HEK293 (cell line): ENCODE data around the gene ATPAF2.

Source experiments
- CTCF ChIA-PET: fragments of 350-600 bp; formaldehyde crosslinking; extraction: SDS; loops from one replicate; lab custom pipeline; 2021; ENCODE audit warnings: antibody characterized with exemption; lab: Yijun Ruan, JAX
- POLR2A ChIA-PET: fragments of 300-600 bp; formaldehyde crosslinking; extraction: SDS; loops from one replicate; lab custom pipeline; 2020; ENCODE audit warnings: antibody characterized with exemption, inconsistent platforms; lab: Yijun Ruan, JAX
- H3K27ac ChIP-seq: fragments of 200-500 bp; sonication (Bioruptor generic); 2 replicates; pipeline ENCODE4 v1.5.1; 2014; ENCODE audit warnings: low read depth, low read length, control low read depth, inconsistent platforms; ENCODE audit errors: extremely low read depth
- H3K36me3 ChIP-seq, 2 experiments: fragments of 200-500 bp in 1 of 2; sonication (Bioruptor generic) in 1 of 2; 1 replicate in 1 of 2; 2 replicates in 1 of 2; pipeline ENCODE4 v1.5.1; 2014 to 2017; ENCODE audit warnings: inconsistent platforms in 2 of 2, low read length in 2 of 2; ENCODE audit not compliant: control insufficient read depth in 2 of 2, insufficient read depth in 1 of 2
- H3K4me1 ChIP-seq: fragments of 200-500 bp; sonication (Bioruptor generic); 2 replicates; pipeline ENCODE4 v1.5.1; 2014; ENCODE audit warnings: mild to moderate bottlenecking, low read length, inconsistent platforms; ENCODE audit not compliant: control insufficient read depth, insufficient read depth
- H3K4me3 ChIP-seq: 2 replicates; pipeline ENCODE4 v1.5.1; 2011; ENCODE audit warnings: low read depth, mild to moderate bottlenecking, control low read depth, low read length, moderate library complexity
- H3K9me3 ChIP-seq: fragments of 200-500 bp; sonication (Bioruptor generic); 2 replicates; pipeline ENCODE4 v1.5.1; 2014; ENCODE audit warnings: low read depth, low read length, inconsistent platforms; ENCODE audit not compliant: control insufficient read depth, insufficient read depth
- IKZF3 ChIP-seq: fragments of 450-650 bp; IDR thresholded peaks from 2 replicates; pipeline ENCODE4 v1.5.0; 2018; ENCODE audit warnings: missing biosample characterization, mild to moderate bottlenecking, missing genetic modification characterization, moderate library complexity
- KLF10 ChIP-seq: fragments of 450-650 bp; IDR thresholded peaks from 2 replicates; pipeline ENCODE4 v1.5.1; 2018; ENCODE audit warnings: missing biosample characterization, mild to moderate bottlenecking, missing genetic modification characterization
- SP3 ChIP-seq: fragments of 450-650 bp; formaldehyde crosslinking; IDR thresholded peaks from 2 replicates; pipeline ENCODE4 v1.5.1; 2016; ENCODE audit warnings: missing biosample characterization, missing genetic modification characterization
- TRIM28 ChIP-seq: IDR thresholded peaks from 2 replicates; pipeline ENCODE4 v1.6.1; 2011; ENCODE audit warnings: low read length, control low read depth, borderline replicate concordance
- ZBTB20 ChIP-seq: fragments of 450-650 bp; formaldehyde crosslinking; IDR thresholded peaks from 2 replicates; pipeline ENCODE4 v1.5.1; 2016; ENCODE audit warnings: missing biosample characterization, missing genetic modification characterization
- ZBTB8A ChIP-seq: fragments of 450-650 bp; formaldehyde crosslinking; IDR thresholded peaks from 2 replicates; pipeline ENCODE4 v1.5.1; 2016; ENCODE audit warnings: missing biosample characterization, missing genetic modification characterization
- ZEB2 ChIP-seq: fragments of 450-650 bp; formaldehyde crosslinking; IDR thresholded peaks from 2 replicates; pipeline ENCODE4 v1.5.1; 2016; ENCODE audit warnings: missing biosample characterization, missing genetic modification characterization
- ZFP3 ChIP-seq: fragments of 450-650 bp; formaldehyde crosslinking; IDR thresholded peaks from 2 replicates; pipeline ENCODE4 v1.5.1; 2016; ENCODE audit warnings: low read depth, missing biosample characterization, missing genetic modification characterization
- ZFP41 ChIP-seq: fragments of 450-650 bp; formaldehyde crosslinking; IDR thresholded peaks from 2 replicates; pipeline ENCODE4 v1.5.1; 2016; ENCODE audit warnings: missing biosample characterization, missing genetic modification characterization, borderline replicate concordance
- ZNF138 ChIP-seq: fragments of 450-650 bp; formaldehyde crosslinking; IDR thresholded peaks from 2 replicates; pipeline ENCODE4 v1.5.1; 2016; ENCODE audit warnings: missing biosample characterization, missing genetic modification characterization, borderline replicate concordance
- ZNF311 ChIP-seq: fragments of 450-650 bp; formaldehyde crosslinking; IDR thresholded peaks from 2 replicates; pipeline ENCODE4 v1.5.1; 2017; ENCODE audit warnings: missing biosample characterization, missing genetic modification characterization, borderline replicate concordance
- ZNF324 ChIP-seq: fragments of 450-650 bp; formaldehyde crosslinking; IDR thresholded peaks from 2 replicates; pipeline ENCODE4 v1.5.1; 2016; ENCODE audit warnings: missing biosample characterization, missing genetic modification characterization
- ZNF354C ChIP-seq: fragments of 450-650 bp; formaldehyde crosslinking; IDR thresholded peaks from 2 replicates; pipeline ENCODE4 v1.5.1; 2016; ENCODE audit warnings: missing biosample characterization, missing genetic modification characterization, low read depth, borderline replicate concordance
- ZNF366 ChIP-seq: fragments of 450-650 bp; formaldehyde crosslinking; conservative IDR thresholded peaks from 2 replicates; pipeline ENCODE4 v1.5.1; 2016; ENCODE audit warnings: missing biosample characterization, missing genetic modification characterization
- ZNF433 ChIP-seq: fragments of 450-650 bp; formaldehyde crosslinking; IDR thresholded peaks from 2 replicates; pipeline ENCODE4 v1.5.1; 2016; ENCODE audit warnings: missing biosample characterization, missing genetic modification characterization, low read depth
- ZNF585B ChIP-seq: fragments of 450-650 bp; formaldehyde crosslinking; IDR thresholded peaks from 2 replicates; pipeline ENCODE4 v1.5.1; 2016; ENCODE audit warnings: missing biosample characterization, missing genetic modification characterization
- ZNF600 ChIP-seq: fragments of 450-650 bp; formaldehyde crosslinking; IDR thresholded peaks from 2 replicates; pipeline ENCODE4 v1.5.1; 2016; ENCODE audit warnings: missing biosample characterization, missing genetic modification characterization
- ZNF707 ChIP-seq: fragments of 450-650 bp; formaldehyde crosslinking; IDR thresholded peaks from 2 replicates; pipeline ENCODE4 v1.5.1; 2016; ENCODE audit warnings: missing biosample characterization, missing genetic modification characterization
- ZNF747 ChIP-seq: fragments of 450-650 bp; formaldehyde crosslinking; IDR thresholded peaks from 2 replicates; pipeline ENCODE4 v1.5.1; 2016; ENCODE audit warnings: missing biosample characterization, missing genetic modification characterization
- ZNF830 ChIP-seq: fragments of 450-650 bp; IDR thresholded peaks from 2 replicates; pipeline ENCODE4 v1.5.0; 2018; ENCODE audit warnings: missing biosample characterization, missing genetic modification characterization, low read depth, mild to moderate bottlenecking, moderate library complexity
- ZSCAN30 ChIP-seq: fragments of 450-650 bp; IDR thresholded peaks from 2 replicates; pipeline ENCODE4 v1.5.1; 2018; ENCODE audit warnings: missing biosample characterization, mild to moderate bottlenecking, missing genetic modification characterization, moderate library complexity
- TF ChIP-seq, protein P1 (sequence below): fragments of 450-650 bp; formaldehyde crosslinking; IDR thresholded peaks from 2 replicates; pipeline ENCODE4 v1.5.1; 2016; ENCODE audit warnings: missing biosample characterization, missing genetic modification characterization
- TF ChIP-seq, protein P2 (sequence below): fragments of 450-650 bp; formaldehyde crosslinking; IDR thresholded peaks from 2 replicates; pipeline ENCODE4 v1.5.1; 2016; ENCODE audit warnings: missing biosample characterization, missing genetic modification characterization
- TF ChIP-seq, protein P3 (sequence below): fragments of 450-650 bp; formaldehyde crosslinking; IDR thresholded peaks from 2 replicates; pipeline ENCODE4 v1.5.1; 2017; ENCODE audit warnings: missing biosample characterization, missing genetic modification characterization
- TF ChIP-seq, protein P4 (sequence below): fragments of 450-650 bp; formaldehyde crosslinking; IDR thresholded peaks from 2 replicates; pipeline ENCODE4 v1.5.1; 2017; ENCODE audit warnings: missing biosample characterization, missing genetic modification characterization
- TF ChIP-seq, protein P5 (sequence below): fragments of 450-650 bp; IDR thresholded peaks from 2 replicates; pipeline ENCODE4 v1.5.1; 2018; ENCODE audit warnings: missing biosample characterization, mild to moderate bottlenecking, missing genetic modification characterization

Gene ATPAF2

DNA sequence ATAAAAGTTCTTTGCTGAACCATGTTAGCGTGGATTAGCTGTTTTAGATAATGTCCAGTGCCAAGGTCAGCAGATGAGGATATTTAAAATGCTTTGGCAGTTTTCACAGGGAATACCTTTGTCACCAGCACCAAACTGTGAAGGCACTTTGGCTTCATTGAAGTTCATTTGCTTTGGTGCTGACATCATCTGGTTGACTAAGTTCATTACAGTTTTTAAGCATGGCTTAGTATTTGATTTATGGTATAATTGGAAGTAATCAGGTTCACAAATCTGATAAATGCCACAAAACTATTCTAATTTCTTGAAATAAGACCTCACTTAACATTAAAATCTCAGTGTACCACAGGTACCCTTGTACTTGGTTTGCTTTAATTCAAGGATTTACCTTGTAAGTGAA lies 4.5 kb upstream of the ATPAF2 start (continued):
- no peak for TF ChIP-seq ZNF324 (tag by site-specific recombination)
- no peak for TF ChIP-seq ZFP41 (tag by site-specific recombination)
- no peak for TF ChIP-seq ZNF366
- TF ChIP-seq, protein P1, sequence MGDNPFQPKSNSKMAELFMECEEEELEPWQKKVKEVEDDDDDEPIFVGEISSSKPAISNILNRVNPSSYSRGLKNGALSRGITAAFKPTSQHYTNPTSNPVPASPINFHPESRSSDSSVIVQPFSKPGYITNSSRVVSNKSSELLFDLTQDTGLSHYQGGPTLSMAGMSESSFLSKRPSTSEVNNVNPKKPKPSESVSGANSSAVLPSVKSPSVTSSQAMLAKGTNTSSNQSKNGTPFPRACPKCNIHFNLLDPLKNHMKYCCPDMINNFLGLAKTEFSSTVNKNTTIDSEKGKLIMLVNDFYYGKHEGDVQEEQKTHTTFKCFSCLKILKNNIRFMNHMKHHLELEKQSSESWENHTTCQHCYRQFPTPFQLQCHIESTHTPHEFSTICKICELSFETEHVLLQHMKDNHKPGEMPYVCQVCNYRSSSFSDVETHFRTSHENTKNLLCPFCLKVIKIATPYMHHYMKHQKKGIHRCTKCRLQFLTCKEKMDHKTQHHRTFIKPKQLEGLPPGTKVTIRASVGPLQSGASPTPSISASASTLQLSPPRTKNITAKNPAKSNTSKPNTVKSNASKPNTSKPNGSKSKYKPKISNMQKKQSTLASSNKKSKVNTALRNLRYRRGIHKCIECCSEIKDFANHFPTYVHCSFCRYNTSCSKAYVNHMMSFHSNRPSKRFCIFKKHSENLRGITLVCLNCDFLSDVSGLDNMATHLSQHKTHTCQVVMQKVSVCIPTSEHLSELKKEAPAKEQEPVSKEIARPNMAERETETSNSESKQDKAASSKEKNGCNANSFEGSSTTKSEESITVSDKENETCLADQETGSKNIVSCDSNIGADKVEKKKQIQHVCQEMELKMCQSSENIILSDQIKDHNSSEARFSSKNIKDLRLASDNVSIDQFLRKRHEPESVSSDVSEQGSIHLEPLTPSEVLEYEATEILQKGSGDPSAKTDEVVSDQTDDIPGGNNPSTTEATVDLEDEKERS (tag by site-specific recombination) = no peak
- no peak for TF ChIP-seq ZNF707 (tag by site-specific recombination)
- TF ChIP-seq ZNF600 (tag by site-specific recombination) = no peak
- TF ChIP-seq, protein P2, sequence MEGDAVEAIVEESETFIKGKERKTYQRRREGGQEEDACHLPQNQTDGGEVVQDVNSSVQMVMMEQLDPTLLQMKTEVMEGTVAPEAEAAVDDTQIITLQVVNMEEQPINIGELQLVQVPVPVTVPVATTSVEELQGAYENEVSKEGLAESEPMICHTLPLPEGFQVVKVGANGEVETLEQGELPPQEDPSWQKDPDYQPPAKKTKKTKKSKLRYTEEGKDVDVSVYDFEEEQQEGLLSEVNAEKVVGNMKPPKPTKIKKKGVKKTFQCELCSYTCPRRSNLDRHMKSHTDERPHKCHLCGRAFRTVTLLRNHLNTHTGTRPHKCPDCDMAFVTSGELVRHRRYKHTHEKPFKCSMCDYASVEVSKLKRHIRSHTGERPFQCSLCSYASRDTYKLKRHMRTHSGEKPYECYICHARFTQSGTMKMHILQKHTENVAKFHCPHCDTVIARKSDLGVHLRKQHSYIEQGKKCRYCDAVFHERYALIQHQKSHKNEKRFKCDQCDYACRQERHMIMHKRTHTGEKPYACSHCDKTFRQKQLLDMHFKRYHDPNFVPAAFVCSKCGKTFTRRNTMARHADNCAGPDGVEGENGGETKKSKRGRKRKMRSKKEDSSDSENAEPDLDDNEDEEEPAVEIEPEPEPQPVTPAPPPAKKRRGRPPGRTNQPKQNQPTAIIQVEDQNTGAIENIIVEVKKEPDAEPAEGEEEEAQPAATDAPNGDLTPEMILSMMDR = no peak

DNA sequence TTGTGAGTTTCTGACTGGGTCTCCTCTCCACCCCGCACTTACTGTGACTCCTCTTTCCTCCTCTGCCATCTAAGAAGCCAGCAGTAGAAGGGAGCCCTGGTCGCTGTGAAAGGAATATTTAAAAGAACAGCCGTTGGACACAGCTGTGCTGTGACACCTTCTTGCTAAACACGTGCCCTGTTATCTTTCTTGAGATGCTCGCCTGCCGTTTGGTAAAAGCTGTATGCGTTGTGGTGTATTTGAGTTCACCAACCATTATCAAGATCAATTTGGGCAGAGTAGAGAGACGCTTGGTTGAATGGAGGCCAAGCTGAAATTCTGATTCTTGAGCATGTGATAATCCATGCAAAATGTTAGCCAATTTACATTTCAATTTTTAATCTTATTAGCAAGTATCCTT lies 4.0 kb upstream of the ATPAF2 start:
- no peaks in the 10 kb centered on the region for H3K9me3 ChIP-seq
- POLR2A ChIA-PET = no interaction called here
- CTCF ChIA-PET = interaction anchor here (0.6 kb wide), 1 partner anchor 118 kb away, joined by 3 read pairs; no protein-coding TSS in a partner anchor
- no peak overlapping the region for H3K27ac ChIP-seq
- H3K4me1 ChIP-seq = peaks cover 25% of the 10 kb centered on the region
- TF ChIP-seq ZSCAN30 (tag by site-specific recombination) (no peak), ZFP3 (tag by site-specific recombination) (no peak), ZNF830 (tag by site-specific recombination) (no peak), IKZF3 (no peak), SP3 (no peak), ZBTB20 (no peak), ZNF585B (tag by site-specific recombination) (no peak), ZNF747 (no peak), ZNF311 (tag by site-specific recombination) (no peak), ZBTB8A (tag by site-specific recombination) (no peak), KLF10 (tag by site-specific recombination) (no peak), ZNF433 (no peak), ZNF138 (no peak), ZEB2 (no peak), TRIM28 (no peak), ZNF354C (tag by site-specific recombination) (no peak)
- TF ChIP-seq, protein P3, sequence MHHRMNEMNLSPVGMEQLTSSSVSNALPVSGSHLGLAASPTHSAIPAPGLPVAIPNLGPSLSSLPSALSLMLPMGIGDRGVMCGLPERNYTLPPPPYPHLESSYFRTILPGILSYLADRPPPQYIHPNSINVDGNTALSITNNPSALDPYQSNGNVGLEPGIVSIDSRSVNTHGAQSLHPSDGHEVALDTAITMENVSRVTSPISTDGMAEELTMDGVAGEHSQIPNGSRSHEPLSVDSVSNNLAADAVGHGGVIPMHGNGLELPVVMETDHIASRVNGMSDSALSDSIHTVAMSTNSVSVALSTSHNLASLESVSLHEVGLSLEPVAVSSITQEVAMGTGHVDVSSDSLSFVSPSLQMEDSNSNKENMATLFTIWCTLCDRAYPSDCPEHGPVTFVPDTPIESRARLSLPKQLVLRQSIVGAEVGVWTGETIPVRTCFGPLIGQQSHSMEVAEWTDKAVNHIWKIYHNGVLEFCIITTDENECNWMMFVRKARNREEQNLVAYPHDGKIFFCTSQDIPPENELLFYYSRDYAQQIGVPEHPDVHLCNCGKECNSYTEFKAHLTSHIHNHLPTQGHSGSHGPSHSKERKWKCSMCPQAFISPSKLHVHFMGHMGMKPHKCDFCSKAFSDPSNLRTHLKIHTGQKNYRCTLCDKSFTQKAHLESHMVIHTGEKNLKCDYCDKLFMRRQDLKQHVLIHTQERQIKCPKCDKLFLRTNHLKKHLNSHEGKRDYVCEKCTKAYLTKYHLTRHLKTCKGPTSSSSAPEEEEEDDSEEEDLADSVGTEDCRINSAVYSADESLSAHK (tag by site-specific recombination) = no peak
- TF ChIP-seq, protein P4, sequence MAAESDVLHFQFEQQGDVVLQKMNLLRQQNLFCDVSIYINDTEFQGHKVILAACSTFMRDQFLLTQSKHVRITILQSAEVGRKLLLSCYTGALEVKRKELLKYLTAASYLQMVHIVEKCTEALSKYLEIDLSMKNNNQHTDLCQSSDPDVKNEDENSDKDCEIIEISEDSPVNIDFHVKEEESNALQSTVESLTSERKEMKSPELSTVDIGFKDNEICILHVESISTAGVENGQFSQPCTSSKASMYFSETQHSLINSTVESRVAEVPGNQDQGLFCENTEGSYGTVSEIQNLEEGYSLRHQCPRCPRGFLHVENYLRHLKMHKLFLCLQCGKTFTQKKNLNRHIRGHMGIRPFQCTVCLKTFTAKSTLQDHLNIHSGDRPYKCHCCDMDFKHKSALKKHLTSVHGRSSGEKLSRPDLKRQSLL (tag by site-specific recombination) = no peak
- TF ChIP-seq, protein P5, sequence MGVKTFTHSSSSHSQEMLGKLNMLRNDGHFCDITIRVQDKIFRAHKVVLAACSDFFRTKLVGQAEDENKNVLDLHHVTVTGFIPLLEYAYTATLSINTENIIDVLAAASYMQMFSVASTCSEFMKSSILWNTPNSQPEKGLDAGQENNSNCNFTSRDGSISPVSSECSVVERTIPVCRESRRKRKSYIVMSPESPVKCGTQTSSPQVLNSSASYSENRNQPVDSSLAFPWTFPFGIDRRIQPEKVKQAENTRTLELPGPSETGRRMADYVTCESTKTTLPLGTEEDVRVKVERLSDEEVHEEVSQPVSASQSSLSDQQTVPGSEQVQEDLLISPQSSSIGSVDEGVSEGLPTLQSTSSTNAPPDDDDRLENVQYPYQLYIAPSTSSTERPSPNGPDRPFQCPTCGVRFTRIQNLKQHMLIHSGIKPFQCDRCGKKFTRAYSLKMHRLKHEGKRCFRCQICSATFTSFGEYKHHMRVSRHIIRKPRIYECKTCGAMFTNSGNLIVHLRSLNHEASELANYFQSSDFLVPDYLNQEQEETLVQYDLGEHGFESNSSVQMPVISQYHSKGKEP (tag by site-specific recombination) = no peak
- TF ChIP-seq, all 188 proteins: peak for 0
- Histone ChIP-seq H3K4me3 (no peak overlapping the region), H3K36me3 (peaks cover 30 to 38% of the 10 kb centered on the region in 2 experiments)
